Activated CD4-positive, alpha-beta T cell treated with anti-CD3 and anti-CD28 coated beads for 36 hours (primary cell): Measurements from ENCODE around the gene ZNF320. TPM values are rescaled to one million over a fixed set of nuclear protein-coding genes. Genes with fewer than 3 reads are reported as not detected.
"Not testable (repeated sequence)": the region's sequence is repeated elsewhere in the genome, so short reads cannot be mapped to it uniquely, and the experiment has no call there.

Source experiments
- ATAC-seq: fragments of 200-7000 bp; cut with Tn5 transposase; one replicate; pipeline ENCODE4 v1.10.0; 2021; ENCODE audit warnings: mild to moderate bottlenecking, moderate library complexity
- CTCF ChIA-PET: fragments of 350-600 bp; sonication (Branson Sonifier 250); formaldehyde crosslinking; loops from one replicate; lab custom pipeline; 2021; ENCODE audit warnings: antibody characterized with exemption; lab: Charles Lee
- POLR2A ChIA-PET: fragments of 350-600 bp; sonication (Branson Sonifier 250); formaldehyde crosslinking; loops from one replicate; lab custom pipeline; 2021; ENCODE audit warnings: antibody characterized with exemption, inconsistent platforms; lab: Charles Lee
- DNase-seq: peaks from one replicate; pipeline ENCODE4 v3.0.0-alpha.2; 2020
- H3K27ac Mint-ChIP-seq: one replicate; pipeline ENCODE4 v1.8.0; 2021; ENCODE audit warnings: mixed read lengths
- H3K27me3 Mint-ChIP-seq: one replicate; pipeline ENCODE4 v1.8.0; 2021; ENCODE audit warnings: mixed read lengths
- H3K36me3 Mint-ChIP-seq: one replicate; pipeline ENCODE4 v1.8.0; 2021; ENCODE audit warnings: low read depth, mixed read lengths
- H3K4me1 Mint-ChIP-seq: one replicate; pipeline ENCODE4 v1.8.0; 2021; ENCODE audit warnings: mixed read lengths
- H3K4me3 Mint-ChIP-seq: one replicate; pipeline ENCODE4 v1.8.0; 2021; ENCODE audit warnings: mild to moderate bottlenecking, moderate library complexity, mixed read lengths
- H3K9me3 Mint-ChIP-seq: one replicate; pipeline ENCODE4 v1.8.0; 2021; ENCODE audit warnings: low read depth, mixed read lengths
- intact Hi-C, 2 experiments: fragments of 100-400 bp; cut with DNase I in 1 of 2; cut with micrococcal nuclease in 1 of 2; formaldehyde crosslinking; loops; one replicate each; pipeline versions ENCODE4 v1.14.2 to v1.15.1; 2022 to 2024; cut with DNase I, micrococcal nuclease
- total RNA-seq, 2 experiments: library from RNA; stranded (reverse); gene quantifications; one replicate each; pipeline ENCODE4 v1.2.3, GENCODE V29; 2021

ZNF320 gene
- total RNA-seq, 2 experiments from 2014 or later: 10.8 to 12.2 TPM

DNA sequence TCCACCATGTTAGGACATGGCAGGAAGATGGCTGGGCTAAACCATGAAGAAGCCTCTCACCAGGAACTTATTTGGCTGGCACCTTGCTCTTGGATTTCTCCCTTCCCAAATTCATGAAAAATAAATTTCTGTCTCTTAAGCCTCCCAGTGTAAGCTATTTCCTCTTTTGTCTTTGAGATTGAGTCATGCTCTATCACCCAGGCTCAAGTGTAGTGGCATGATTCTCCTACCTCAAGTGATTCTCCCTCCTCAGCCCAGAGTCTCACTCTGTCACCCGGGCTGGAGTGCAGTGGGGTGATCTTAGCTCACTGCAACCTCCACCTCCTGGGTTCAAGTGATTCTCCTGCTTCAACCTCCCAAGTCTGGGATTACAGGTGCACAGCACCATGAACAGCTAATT, 13.2 kb upstream of the ZNF320 start:
- no peaks in the 10 kb centered on the region for H3K27me3 Mint-ChIP-seq
- no peaks in the 10 kb centered on the region for H3K4me1 Mint-ChIP-seq
- DNase-seq (no peak), ATAC-seq (no peak)
- H3K4me3 Mint-ChIP-seq: no peak overlapping the region
- ChIA-PET CTCF (no interaction called here), POLR2A (no interaction called here)
- H3K36me3 Mint-ChIP-seq: peaks cover 75% of the 10 kb centered on the region
- peaks cover 32% of the 10 kb centered on the region for H3K9me3 Mint-ChIP-seq
- H3K27ac Mint-ChIP-seq: no peak overlapping the region
- intact Hi-C loops: no loop called here

DNA sequence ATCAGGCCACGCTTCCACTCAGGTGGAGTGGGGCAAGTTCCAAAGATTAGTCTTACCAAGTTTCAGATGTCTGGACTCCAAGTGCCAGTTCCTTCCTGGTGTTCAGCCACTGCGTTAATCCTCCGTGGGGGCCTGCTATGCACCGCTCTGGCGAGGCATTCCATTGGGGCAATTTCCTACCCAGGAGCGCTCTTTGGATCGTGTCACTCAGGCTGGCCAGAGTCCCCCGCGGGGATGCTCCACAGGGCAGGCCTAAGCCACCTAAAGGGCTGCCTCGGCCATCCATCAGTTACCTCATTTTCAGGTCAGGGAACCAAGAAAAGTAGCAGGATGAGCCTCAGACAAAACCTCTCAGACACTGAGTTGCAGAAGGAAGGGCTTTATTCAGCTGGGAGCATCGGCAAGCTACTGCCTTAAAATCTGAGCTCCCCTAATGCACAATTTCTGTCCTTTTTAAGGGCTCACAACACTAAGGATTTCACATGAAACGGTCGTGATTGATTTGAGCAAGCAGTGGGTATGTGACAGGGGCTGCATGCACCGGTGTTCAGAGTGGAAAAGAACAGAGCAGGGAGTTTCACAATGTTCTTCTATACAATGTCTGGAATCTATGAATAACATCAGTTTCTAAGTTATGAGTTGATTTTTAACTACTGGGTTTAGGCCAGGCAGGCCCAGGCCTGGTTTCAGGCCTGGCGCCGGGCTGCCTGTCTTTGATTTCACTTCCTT, 6.8 kb upstream of the ZNF320 start:
- DNase-seq, H3K27ac Mint-ChIP-seq, H3K4me1 Mint-ChIP-seq, POLR2A ChIA-PET, H3K4me3 Mint-ChIP-seq, intact Hi-C loops, H3K27me3 Mint-ChIP-seq, ATAC-seq, CTCF ChIA-PET: not testable (repeated sequence)
- H3K9me3 Mint-ChIP-seq: peaks cover 29% of the 10 kb centered on the region
- H3K36me3 Mint-ChIP-seq: peaks cover 38% of the 10 kb centered on the region

DNA sequence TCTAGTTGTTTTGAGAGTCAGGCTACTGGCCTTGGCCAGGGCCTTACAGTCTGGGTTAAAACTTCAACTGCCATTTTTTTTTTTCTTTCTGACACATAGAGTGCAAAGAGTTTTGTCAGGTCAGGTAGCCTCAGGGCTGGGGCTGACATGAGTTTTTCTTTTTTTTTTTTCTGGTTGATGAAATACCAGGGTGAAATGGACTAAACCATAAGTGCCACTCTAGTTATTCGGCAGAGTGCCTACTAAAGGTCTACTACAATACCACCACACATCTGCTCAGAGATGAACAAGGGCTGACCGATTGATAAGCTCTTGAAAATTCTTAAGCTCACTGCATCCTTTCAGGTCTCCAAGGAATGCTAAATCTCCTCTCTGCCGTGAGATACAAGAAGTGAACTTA, 4.4 kb upstream of the ZNF320 start:
- Mint-ChIP-seq H3K9me3 (peaks cover 16% of the 10 kb centered on the region), H3K4me1 (peaks cover 19% of the 10 kb centered on the region), H3K27me3 (no peaks in the 10 kb centered on the region), H3K27ac (no peak overlapping the region), H3K4me3 (no peak overlapping the region), H3K36me3 (peaks cover 20% of the 10 kb centered on the region)
- ChIA-PET POLR2A (no interaction called here), CTCF (interaction anchor here (1.2 kb wide), 1 partner anchor 20 kb away, joined by 4 read pairs; no protein-coding TSS in a partner anchor)
- ATAC-seq: no peak
- DNase-seq: no peak
- intact Hi-C loops: no loop called here

DNA sequence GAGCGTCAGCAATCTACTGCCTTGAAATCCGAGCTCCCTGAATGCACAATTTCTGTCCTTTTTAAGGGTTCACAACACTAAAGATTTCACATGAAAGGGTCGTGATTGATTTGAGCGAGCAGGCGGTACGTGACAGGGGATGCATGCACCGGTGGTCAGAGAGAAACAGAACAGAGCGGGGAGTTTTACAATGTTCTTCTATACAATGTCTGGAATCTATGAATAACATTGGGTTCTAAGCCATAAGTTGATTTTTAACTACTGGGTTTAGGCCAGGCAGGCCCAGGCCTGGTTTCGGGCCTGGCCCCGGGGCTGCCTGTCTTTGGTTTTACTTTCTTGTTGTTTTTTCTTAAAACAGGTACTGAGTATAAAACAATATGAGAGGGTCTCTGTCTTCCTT, 1.2 kb upstream of the ZNF320 start:
- ATAC-seq, H3K9me3 Mint-ChIP-seq, DNase-seq, H3K27me3 Mint-ChIP-seq, H3K4me3 Mint-ChIP-seq: not testable (repeated sequence)
- ChIA-PET POLR2A (interaction anchor here (1.0 kb wide), 1 partner anchor 40 kb away, joined by 3 read pairs; no protein-coding TSS in a partner anchor), CTCF (interaction anchor here (1.0 kb wide), 1 partner anchor 14 kb away, joined by 3 read pairs; no protein-coding TSS in a partner anchor)
- H3K27ac Mint-ChIP-seq: peak overlapping the region; percentile 4
- peaks cover 29% of the 10 kb centered on the region for H3K4me1 Mint-ChIP-seq
- H3K36me3 Mint-ChIP-seq: peaks cover 22% of the 10 kb centered on the region
- intact Hi-C loops: loop anchor here (5.0 kb wide), 3 partner anchors 261 to 469 kb away; partner anchors contain the start of genes ZNF525 (in 1 of the 2), ZNF808 (in 1 of the 2) and ZNF83 (in 1 of the 2)

DNA sequence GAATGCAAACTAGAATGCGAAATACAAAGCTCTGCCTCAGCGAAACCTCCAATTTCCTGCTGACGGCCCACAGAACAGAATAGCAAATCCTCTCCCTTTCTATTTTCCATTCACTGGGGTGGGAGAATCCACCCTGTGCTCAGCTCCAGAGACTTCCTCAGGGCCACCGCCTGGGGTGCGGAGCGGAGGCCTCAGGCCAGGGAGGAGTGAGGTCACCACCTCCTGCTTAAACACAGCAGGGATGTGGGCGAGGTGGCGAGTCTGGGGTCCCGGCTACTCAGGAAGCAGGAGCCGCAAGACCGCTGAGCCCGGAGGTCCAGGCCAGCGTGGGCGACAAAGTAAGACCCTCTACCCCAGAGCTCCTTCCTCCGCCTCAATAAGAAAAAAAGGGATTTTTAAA, 666 bp upstream of the ZNF320 start:
- peaks cover 25% of the 10 kb centered on the region for H3K36me3 Mint-ChIP-seq
- intact Hi-C loops: loop anchor here (5.0 kb wide), 3 partner anchors 261 to 469 kb away; partner anchors contain the start of genes ZNF525 (in 1 of the 2), ZNF808 (in 1 of the 2) and ZNF83 (in 1 of the 2)
- H3K9me3 Mint-ChIP-seq: no peaks in the 10 kb centered on the region
- H3K4me1 Mint-ChIP-seq: peaks cover 25% of the 10 kb centered on the region
- CTCF ChIA-PET: interaction anchor here (1.0 kb wide), 1 partner anchor 13 kb away, joined by 3 read pairs; no protein-coding TSS in a partner anchor
- H3K27ac Mint-ChIP-seq: peak overlapping the region; percentile 85
- peak overlapping the region; percentile 88 for H3K4me3 Mint-ChIP-seq
- no peaks in the 10 kb centered on the region for H3K27me3 Mint-ChIP-seq
- DNase-seq (no peak), ATAC-seq (no peak)
- POLR2A ChIA-PET: interaction anchor here (0.6 to 1.0 kb wide), 2 partner anchors 40 to 1551 kb away, joined by 3 read pairs; partner anchors contain the start of gene LENG8

DNA sequence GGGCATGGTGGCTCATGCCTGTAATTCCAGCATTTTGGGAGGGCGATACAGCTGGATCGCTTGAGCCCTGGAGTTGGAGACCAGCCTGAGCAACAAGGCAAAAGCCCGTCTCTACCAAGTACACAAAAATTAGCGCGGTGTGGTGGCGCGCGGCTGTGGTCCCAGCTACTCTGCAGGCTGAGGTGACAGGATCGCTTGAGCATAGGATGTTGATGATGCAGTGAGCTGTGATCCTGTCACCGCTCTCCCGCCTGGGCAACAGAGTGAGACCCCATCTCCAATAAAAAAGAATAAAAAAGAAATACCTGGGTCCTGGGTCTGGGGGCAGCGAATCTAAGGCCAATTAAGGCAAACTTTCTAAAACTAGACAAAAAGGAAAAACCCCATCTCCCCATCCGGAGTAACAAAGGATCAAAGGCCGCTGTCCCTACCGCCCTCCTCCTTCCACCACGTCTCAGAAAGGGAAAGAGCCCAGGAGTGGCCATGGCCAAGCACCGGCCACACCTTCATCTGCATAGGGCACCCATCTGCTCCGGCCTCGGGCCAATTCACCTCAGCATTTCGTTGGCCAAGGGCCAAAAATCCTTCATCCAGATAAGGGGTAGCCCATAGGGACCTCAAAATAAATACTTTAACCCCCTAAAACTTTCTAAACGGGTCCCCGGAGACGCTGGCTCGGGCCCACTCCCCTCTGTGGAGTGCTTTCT, 851 bp downstream of the ZNF320 start:
- ATAC-seq: no peak
- Mint-ChIP-seq H3K27ac (peak overlapping the region; percentile 93), H3K9me3 (no peaks in the 10 kb centered on the region), H3K4me3 (peak overlapping the region; percentile 88), H3K36me3 (peaks cover 38% of the 10 kb centered on the region), H3K27me3 (no peaks in the 10 kb centered on the region), H3K4me1 (peaks cover 31% of the 10 kb centered on the region)
- ChIA-PET POLR2A (interaction anchor here (0.6 to 0.9 kb wide), 2 partner anchors 90 to 259 kb away, joined by 3 read pairs; no protein-coding TSS in a partner anchor), CTCF (no interaction called here)
- DNase-seq: peak; percentile 13
- intact Hi-C loops: loop anchor here (1.0 to 5.0 kb wide), 13 partner anchors 26 to 471 kb away; partner anchors contain the start of genes ZNF816 (in 2 of the 2), ZNF888 (in 2 of the 2), ZNF160 (in 1 of the 2) and ZNF468 (in 1 of the 2)

DNA sequence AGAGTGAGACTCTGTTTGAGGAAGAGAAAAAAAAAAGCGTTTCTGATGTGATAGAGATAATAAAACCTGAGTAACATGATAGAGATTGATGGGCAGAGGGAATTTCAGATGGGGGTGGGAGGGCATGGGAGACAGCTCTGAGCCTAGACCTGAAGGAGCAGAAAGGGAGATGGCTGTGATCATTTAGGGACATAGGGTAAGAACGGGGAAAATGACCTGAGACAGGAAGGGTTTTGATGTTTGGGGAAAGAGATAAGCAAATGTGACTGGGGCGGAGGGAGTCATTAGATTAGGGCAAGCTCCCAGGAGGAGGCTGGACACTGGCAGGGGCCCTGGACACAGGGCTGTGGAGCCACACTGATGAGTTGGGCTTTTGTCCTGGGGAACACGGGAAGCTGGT, 6.1 kb downstream of the ZNF320 start:
- ATAC-seq (no peak), DNase-seq (no peak)
- intact Hi-C loops: no loop called here
- H3K4me1 Mint-ChIP-seq: peaks cover 15% of the 10 kb centered on the region
- H3K27me3 Mint-ChIP-seq: no peaks in the 10 kb centered on the region
- no peak overlapping the region for H3K4me3 Mint-ChIP-seq
- ChIA-PET CTCF (interaction anchor here (0.6 kb wide), 2 partner anchors 13 to 445 kb away, joined by 3 read pairs; no protein-coding TSS in a partner anchor), POLR2A (no interaction called here)
- H3K9me3 Mint-ChIP-seq: peaks cover 12% of the 10 kb centered on the region
- H3K27ac Mint-ChIP-seq: no peak overlapping the region
- H3K36me3 Mint-ChIP-seq: peaks cover 84% of the 10 kb centered on the region

DNA sequence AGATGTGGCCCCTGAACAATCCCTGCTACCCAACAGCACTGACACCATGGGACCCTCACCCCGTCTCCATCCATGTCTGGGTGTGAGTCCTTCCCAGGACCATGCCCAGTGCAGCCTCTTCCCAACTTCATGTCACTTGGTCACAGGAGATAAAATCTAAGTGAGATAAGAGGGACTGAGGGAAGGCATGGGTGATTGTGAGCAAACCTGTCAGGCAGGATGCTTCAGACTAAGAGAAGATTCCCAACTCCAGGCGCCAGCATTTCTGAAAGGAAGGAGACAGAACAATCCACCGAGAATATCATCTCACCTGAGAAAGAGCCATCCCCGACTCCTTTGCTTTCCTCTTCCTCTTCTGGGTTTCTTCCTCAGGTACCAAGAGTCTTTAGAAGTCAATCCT, 7.5 kb downstream of the ZNF320 start:
- no peak for ATAC-seq
- no peak overlapping the region for H3K27ac Mint-ChIP-seq
- H3K4me3 Mint-ChIP-seq: no peak overlapping the region
- CTCF ChIA-PET: no interaction called here
- H3K36me3 Mint-ChIP-seq: peaks cover 87% of the 10 kb centered on the region
- POLR2A ChIA-PET: no interaction called here
- H3K9me3 Mint-ChIP-seq: peaks cover 12% of the 10 kb centered on the region
- no peaks in the 10 kb centered on the region for H3K27me3 Mint-ChIP-seq
- peaks cover 14% of the 10 kb centered on the region for H3K4me1 Mint-ChIP-seq
- intact Hi-C loops: no loop called here
- DNase-seq: no peak

DNA sequence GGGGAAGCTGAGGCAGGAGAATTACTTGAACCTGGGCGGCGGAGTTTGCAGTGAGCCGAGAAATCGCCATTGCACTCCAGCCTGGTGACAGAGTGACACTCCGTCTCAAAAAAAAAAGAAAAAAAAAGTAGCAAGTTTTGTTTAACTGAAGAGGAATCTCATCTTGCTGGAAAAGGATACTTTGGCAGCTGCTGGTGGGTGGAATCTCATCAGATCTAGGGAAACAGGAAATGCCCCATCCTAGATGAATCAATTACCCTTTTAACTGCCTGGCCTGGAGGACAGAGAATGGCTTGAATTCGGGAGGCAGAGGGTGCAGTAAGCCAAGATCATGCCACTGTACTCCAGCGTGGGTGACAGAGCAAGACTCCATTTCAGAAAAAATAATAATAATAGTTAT, 8.4 kb downstream of the ZNF320 start:
- Mint-ChIP-seq H3K4me1 (peaks cover 10% of the 10 kb centered on the region), H3K4me3 (no peak overlapping the region), H3K27me3 (no peaks in the 10 kb centered on the region), H3K9me3 (peaks cover 16% of the 10 kb centered on the region), H3K36me3 (peaks cover 88% of the 10 kb centered on the region), H3K27ac (no peak overlapping the region)
- intact Hi-C loops: no loop called here
- ATAC-seq (no peak), DNase-seq (no peak)
- ChIA-PET CTCF (no interaction called here), POLR2A (no interaction called here)

DNA sequence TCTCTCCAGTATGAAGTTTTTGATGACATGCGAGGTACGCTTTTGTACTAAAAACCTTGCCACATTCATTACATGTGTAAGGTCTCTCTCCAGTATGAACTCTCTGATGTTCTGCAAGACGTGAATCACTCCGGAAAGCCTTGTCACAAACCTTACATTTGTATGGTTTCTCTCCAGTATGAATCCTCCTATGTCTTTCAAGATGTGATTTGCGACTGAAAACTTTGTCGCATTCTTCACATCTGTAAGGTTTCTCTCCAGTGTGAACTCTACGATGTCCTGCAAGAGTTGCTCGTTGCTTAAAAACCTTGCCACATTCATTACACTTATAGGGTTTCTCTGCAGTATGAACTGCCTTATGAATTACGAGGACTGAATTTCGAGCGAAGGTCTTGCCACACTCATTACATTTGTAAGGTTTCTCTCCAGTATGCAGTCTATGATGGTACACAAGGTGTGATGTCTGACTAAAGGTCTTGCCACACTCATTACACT, 16.5 kb downstream of the ZNF320 start:
- H3K4me3 Mint-ChIP-seq: no peak overlapping the region
- no peak for DNase-seq
- H3K27ac Mint-ChIP-seq: no peak overlapping the region
- intact Hi-C loops: no loop called here
- H3K4me1 Mint-ChIP-seq: no peaks in the 10 kb centered on the region
- ChIA-PET POLR2A (no interaction called here), CTCF (no interaction called here)
- peaks cover 82% of the 10 kb centered on the region for H3K36me3 Mint-ChIP-seq
- no peaks in the 10 kb centered on the region for H3K27me3 Mint-ChIP-seq
- ATAC-seq: no peak
- H3K9me3 Mint-ChIP-seq: peaks cover 47% of the 10 kb centered on the region

DNA sequence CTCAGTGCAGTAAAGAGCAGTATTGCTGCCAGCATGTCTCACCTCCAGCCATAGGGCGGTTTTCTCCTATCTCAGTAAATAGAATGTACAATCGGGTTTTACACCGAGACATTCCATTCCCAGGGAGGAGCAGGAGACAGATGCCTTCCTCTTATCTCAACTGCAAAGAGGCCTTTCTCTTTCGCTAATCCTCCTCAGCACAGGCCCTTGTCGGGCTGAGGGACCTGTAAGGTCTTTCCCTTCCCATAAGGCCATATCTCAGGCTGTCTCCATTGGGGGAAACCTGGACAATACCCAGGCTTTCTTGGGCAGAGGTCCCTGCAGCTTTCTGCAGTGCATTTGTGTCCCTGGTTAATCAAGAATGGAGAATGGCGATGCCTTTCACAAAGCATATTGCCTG, 24.4 kb downstream of the ZNF320 start:
- intact Hi-C loops, CTCF ChIA-PET, ATAC-seq, H3K27me3 Mint-ChIP-seq, DNase-seq, H3K4me1 Mint-ChIP-seq, H3K4me3 Mint-ChIP-seq, POLR2A ChIA-PET, H3K27ac Mint-ChIP-seq: not testable (repeated sequence)
- peaks cover 21% of the 10 kb centered on the region for H3K36me3 Mint-ChIP-seq
- H3K9me3 Mint-ChIP-seq: peaks cover 19% of the 10 kb centered on the region
